WI38 (cell line): ENCODE data around the gene PKP2.

Experiments used
- H3K4me3 ChIP-seq: 2 replicates; pipeline ENCODE4 v1.5.1; 2011; ENCODE audit warnings: low read depth, mild to moderate bottlenecking, control low read depth, low read length
- CTCF ChIP-seq: IDR thresholded peaks from 2 replicates; pipeline ENCODE4 v1.5.1; 2012; ENCODE audit warnings: low read depth, mild to moderate bottlenecking, control low read depth, low read length

Gene PKP2

DNA sequence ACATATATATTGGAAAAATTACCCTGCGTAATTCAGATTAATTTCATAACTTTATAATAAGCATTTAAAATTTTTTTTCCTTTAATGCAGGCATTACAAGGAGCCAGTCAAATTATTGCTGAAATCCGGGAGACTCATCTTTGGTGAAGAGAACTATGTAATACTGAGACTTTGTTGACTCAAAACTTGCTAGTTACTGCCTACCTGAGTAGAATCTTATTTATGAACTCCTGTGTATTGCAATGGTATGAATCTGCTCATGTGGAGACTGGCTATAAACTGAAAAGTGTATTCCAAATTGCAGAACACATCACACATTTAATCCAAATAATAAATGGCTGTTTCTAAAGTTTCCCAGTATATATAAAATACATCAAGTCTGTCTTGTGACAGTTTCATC is 153.3 kb downstream of the PKP2 start:
- TF ChIP-seq CTCF, result no peak
- no peak overlapping the region for H3K4me3 ChIP-seq

GRCh38 chr12:32742133-32742532 is 154.4 kb downstream of the PKP2 start:
- no peak for TF ChIP-seq CTCF
- H3K4me3 ChIP-seq, result no peak overlapping the region
